Panc1 (cell line): ENCODE data around the gene SEL1L3. TPM values are rescaled to one million over a fixed set of nuclear protein-coding genes. Genes with fewer than 3 reads are reported as not detected.

ENCODE experiments used
- ATAC-seq: fragments of 200-7000 bp; cut with Tn5 transposase; 2 replicates; pipeline ENCODE4 v1.9.1; 2020; ENCODE audit warnings: mild to moderate bottlenecking, moderate library complexity
- BruUV-seq: library from RNA; stranded (reverse); fragments of 400-500 nt; replicated peaks from 2 replicates; lab custom pipeline; 2021; lab: Mats Ljungman, UMichigan
- CTCF ChIA-PET: fragments of 300-600 bp; sonication (Branson Sonifier 250); formaldehyde crosslinking; loops from one replicate; lab custom pipeline; 2022; ENCODE audit warnings: antibody characterized with exemption; lab: Charles Lee
- POLR2A ChIA-PET: fragments of 300-600 bp; sonication (Branson Sonifier 250); formaldehyde crosslinking; loops from one replicate; lab custom pipeline; 2022; ENCODE audit warnings: antibody characterized with exemption; lab: Charles Lee
- DNase-seq: peaks from one replicate; pipeline ENCODE4 v3.0.0-alpha.2; 2010; ENCODE audit warnings: low read depth, low spot score
- H3K27ac ChIP-seq: 2 replicates; pipeline ENCODE4 v1.5.1; 2011; ENCODE audit warnings: mild to moderate bottlenecking, low read length, inconsistent platforms
- H3K27me3 ChIP-seq: fragments of 200-500 bp; sonication (Bioruptor generic); 2 replicates; pipeline ENCODE4 v1.6.0; 2014; ENCODE audit warnings: low read length, inconsistent platforms; ENCODE audit not compliant: control insufficient read depth, insufficient read depth
- H3K36me3 ChIP-seq: fragments of 200-500 bp; sonication (Bioruptor generic); 2 replicates; pipeline ENCODE4 v1.5.1; 2014; ENCODE audit warnings: inconsistent platforms, mild to moderate bottlenecking, low read length, moderate library complexity; ENCODE audit not compliant: control insufficient read depth, insufficient read depth
- H3K4me1 ChIP-seq: 2 replicates; pipeline ENCODE4 v1.5.1; 2011; ENCODE audit warnings: inconsistent platforms, mild to moderate bottlenecking, low read length, moderate library complexity; ENCODE audit not compliant: control insufficient read depth, insufficient read depth
- H3K4me3 ChIP-seq, 2 experiments: 2 replicates each; pipeline ENCODE4 v1.5.1; 2011 to 2012; ENCODE audit warnings: low read depth in 2 of 2, low read length in 2 of 2, mild to moderate bottlenecking in 2 of 2, inconsistent platforms in 1 of 2, moderate library complexity in 1 of 2
- H3K9me3 ChIP-seq: fragments of 200-500 bp; sonication (Bioruptor generic); 2 replicates; pipeline ENCODE4 v1.5.1; 2014; ENCODE audit warnings: low read depth, mild to moderate bottlenecking, inconsistent platforms, low read length, moderate library complexity; ENCODE audit not compliant: control insufficient read depth, insufficient read depth
- CTCF ChIP-seq: fragments of 450-650 bp; IDR thresholded peaks from 2 replicates; pipeline ENCODE4 v1.5.1; 2017; ENCODE audit warnings: mild to moderate bottlenecking
- POLR2AphosphoS5 ChIP-seq: IDR thresholded peaks from 2 replicates; pipeline ENCODE4 v1.6.1; 2012; ENCODE audit warnings: mild to moderate bottlenecking, low read depth, low read length, moderate library complexity
- REST ChIP-seq, 2 experiments: IDR thresholded peaks; 2 replicates each; pipeline ENCODE4 v1.6.1; 2011 to 2012; ENCODE audit warnings: low read depth in 2 of 2, control low read depth in 1 of 2, low read length in 1 of 2, mild to moderate bottlenecking in 1 of 2, moderate library complexity in 1 of 2; ENCODE audit not compliant: insufficient read depth in 1 of 2
- SIN3A ChIP-seq: IDR thresholded peaks from 2 replicates; pipeline ENCODE4 v1.6.1; 2012; ENCODE audit warnings: low read depth, mild to moderate bottlenecking, low read length, moderate library complexity, borderline replicate concordance; ENCODE audit not compliant: insufficient read depth
- TCF7L2 ChIP-seq: IDR thresholded peaks from 2 replicates; pipeline ENCODE4 v1.6.1; 2011; ENCODE audit warnings: mild to moderate bottlenecking, low read depth, low read length, inconsistent platforms
- in situ Hi-C: cut with HindIII; loops from 2 replicates; pipeline ENCODE4 v1.10.0; 2016; ENCODE audit warnings: low sequenced_read_pairs, low pct_unique_long_range_greater_than_20kb
- intact Hi-C: fragments of 100-400 bp; cut with micrococcal nuclease; formaldehyde crosslinking; loops from one replicate; pipeline ENCODE4 v1.10.0; 2022; ENCODE audit not compliant: unreplicated experiment
- total RNA-seq: library from RNA; stranded (reverse); gene quantifications from one replicate; pipeline ENCODE4 v1.2.1, GENCODE V29; 2021; ENCODE audit not compliant: unreplicated experiment

SEL1L3 gene
- total RNA-seq, 1 experiment from 2014 or later: 1.1 TPM

DNA sequence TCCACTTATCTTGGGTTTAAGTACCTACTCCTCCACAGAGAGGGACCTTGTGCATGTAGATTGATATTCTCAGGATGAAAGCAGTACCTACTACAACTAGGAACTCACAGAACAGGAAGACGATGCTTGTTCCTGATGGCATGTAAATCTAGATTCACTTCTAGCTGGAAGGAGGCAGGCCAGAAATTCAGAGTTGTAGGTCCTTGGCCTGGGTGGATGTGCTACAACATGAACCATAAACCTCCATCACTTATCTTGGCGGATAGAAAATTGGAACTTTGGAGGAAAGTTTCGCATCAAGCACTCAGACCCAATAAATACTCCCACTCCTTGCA is 41.9 kb upstream of the SEL1L3 start:
- no peak overlapping the region for H3K4me3 ChIP-seq
- H3K4me1 ChIP-seq: no peaks in the 10 kb centered on the region
- H3K27ac ChIP-seq: no peak overlapping the region
- no peaks in the 10 kb centered on the region for H3K27me3 ChIP-seq
- DNase-seq: no peak
- in situ Hi-C loops (no loop called here), intact Hi-C loops (no loop called here)
- ChIA-PET POLR2A (no interaction called here), CTCF (no interaction called here)
- BruUV-seq: no TSS peak
- no peaks in the 10 kb centered on the region for H3K36me3 ChIP-seq
- no peaks in the 10 kb centered on the region; the same call in 1 of the 2 replicates for H3K9me3 ChIP-seq
- ATAC-seq: no peak
- TF ChIP-seq TCF7L2: no peak
- TF ChIP-seq SIN3A: no peak
- TF ChIP-seq REST (IDR thresholded peaks at IDR 0.05; ENCODE audit: insufficient read depth in 1 of 2, low read depth in 2 of 2, low read length in 1 of 2): no peak
- no peak for TF ChIP-seq POLR2AphosphoS5
- TF ChIP-seq CTCF: no peak

DNA sequence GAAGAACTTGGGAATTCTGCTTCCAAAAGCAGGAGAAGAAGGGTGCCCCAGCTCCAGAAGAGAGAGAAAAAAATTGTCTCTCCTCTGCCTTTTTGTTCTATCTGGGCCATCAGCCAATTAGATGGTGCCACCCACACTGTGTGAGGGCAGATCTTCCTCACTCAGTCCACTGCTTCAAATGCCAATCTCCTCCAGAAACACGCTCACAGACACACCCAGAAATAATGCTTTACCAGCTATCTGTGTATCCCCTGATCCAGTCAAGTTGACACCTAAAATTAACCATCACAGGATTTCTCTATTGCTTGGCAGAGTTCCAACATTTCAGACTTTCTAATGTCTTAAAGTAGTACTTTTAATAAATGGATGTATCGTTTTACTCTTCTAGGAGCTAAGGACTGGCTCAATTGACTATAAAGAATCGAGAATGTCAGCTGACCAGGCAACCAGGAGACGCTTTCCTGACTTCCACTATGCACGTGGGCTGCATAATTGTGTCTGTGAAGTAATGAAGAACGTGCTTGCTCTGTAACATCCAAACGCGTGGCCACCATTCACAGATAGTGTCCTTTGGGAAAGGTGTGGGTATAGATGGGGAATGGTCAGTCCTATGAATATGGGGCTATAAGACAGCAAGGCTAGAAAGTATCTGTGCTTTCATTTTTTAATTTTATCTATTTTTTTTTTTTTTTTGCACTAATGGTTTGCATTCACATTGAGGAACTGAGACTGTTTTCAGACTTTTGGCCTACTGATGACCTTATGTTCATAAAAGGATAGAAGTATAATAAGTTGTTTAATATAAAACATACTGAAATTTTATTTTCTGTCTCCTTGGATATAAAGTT is 41.3 kb upstream of the SEL1L3 start:
- no peak overlapping the region for H3K27ac ChIP-seq
- ChIA-PET CTCF (no interaction called here), POLR2A (no interaction called here)
- no TSS peak for BruUV-seq
- TF ChIP-seq TCF7L2 (no peak), CTCF (no peak), SIN3A (no peak), REST (IDR thresholded peaks at IDR 0.05; ENCODE audit: insufficient read depth in 1 of 2, low read depth in 2 of 2, low read length in 1 of 2) (no peak), POLR2AphosphoS5 (no peak)
- no peaks in the 10 kb centered on the region; the same call in 1 of the 2 replicates for H3K9me3 ChIP-seq
- in situ Hi-C loops: no loop called here
- intact Hi-C loops: no loop called here
- H3K27me3 ChIP-seq: no peaks in the 10 kb centered on the region
- DNase-seq (no peak), ATAC-seq (no peak)
- no peaks in the 10 kb centered on the region for H3K4me1 ChIP-seq
- no peak overlapping the region for H3K4me3 ChIP-seq
- H3K36me3 ChIP-seq: no peaks in the 10 kb centered on the region
